NK-92 (cell line): ENCODE results near the gene EIF2B4.

ENCODE experiments used
- DNase-seq: peaks from one replicate; lab custom pipeline; 2025; ENCODE audit not compliant: unreplicated experiment; lab: John Stamatoyannopoulos, UW

Gene EIF2B4

DNA sequence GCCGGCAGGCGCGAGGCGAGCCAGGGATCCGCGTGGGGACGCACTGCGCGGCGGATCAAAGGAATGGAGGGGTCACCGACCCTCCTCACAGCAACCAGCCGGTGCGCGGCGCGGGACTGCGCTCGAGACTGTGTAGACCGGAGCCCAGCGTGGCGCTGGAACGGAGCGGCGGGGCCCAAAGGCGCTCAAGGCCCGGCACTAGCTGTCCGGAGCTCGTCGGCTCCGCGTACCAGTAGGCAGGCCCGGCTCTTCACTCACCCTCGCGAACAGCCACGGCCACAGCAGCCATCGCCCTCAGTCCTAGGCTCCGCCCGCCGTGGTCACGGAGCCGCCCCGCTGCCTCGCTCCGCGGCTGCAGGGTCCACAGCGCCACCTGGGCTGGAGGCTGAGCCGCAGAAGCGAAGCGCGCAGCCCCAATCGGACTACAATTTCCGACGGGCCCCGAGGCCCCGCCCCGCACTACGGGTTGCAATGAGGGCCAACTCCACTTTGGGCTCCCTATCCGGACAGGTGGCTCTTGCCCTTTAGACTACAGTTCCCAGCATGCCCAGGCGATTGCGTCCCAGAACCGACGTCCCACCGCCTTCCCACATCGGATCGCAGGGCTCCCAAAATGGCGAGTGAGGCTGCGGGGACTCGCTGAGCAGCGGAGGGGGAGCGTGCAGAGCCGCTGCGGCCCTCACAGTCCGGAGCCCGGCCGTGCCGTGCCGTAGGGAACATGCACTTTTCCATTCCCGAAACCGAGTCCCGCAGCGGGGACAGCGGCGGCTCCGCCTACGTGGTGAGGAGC is at the start of gene EIF2B4, which contains the start of gene SNX17:
Gene EIF2B4 (minus strand): TSS at position 313 of the 790 bp plus-strand sequence. CDS start 24 bp downstream, at position 289.
Gene SNX17 (plus strand): TSS at position 591 of the 790 bp plus-strand sequence. CDS start 128 bp downstream, at position 719.
- DNase-seq: peak; percentile 93

GRCh38 chr2:27416151-27416550 is 46.0 kb upstream of the EIF2B4 start:
- DNase-seq: no peak

DNA sequence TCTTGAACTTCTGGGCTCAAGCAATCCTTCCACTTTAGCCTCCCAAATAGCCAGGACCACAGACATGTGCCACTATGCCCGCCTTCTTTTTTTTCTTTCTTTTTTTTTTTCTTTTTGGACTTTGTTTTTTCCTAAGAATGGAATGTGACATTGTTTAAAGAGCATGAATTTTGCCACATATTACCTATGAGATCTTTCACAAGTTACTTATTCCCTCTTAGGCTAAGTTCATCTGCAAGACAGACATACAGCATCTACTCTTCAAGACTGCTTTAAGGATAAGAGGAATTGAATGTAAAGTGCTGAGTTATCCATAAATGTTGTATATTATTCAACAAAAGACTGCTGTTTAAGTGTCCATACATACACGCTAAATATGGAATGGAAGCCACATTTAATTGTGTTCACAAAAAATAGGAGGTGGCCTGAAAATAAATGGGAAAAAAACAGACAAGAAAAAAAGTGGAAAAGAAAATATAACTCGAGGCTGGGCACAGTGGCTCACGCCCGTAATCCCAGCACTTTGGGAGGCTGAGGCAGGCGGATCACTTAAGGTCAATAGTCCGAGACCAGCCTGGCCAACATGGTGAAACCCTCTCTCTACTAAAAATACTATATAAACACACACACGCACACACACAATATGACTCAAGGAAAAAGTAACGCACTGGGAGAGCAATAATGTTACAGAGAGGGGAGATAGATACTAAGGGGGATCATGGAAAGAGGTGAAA is 42.4 kb upstream of the EIF2B4 start:
- DNase-seq: no peak

GRCh38 chr2:27409321-27410073 is 39.4 kb upstream of the EIF2B4 start, which contains the start of gene PPM1G:
Gene PPM1G, minus strand, starts transcription at chr2:27409591. Its CDS starts 169 bp downstream, at chr2:27409422.
- peak; percentile 57 for DNase-seq

DNA sequence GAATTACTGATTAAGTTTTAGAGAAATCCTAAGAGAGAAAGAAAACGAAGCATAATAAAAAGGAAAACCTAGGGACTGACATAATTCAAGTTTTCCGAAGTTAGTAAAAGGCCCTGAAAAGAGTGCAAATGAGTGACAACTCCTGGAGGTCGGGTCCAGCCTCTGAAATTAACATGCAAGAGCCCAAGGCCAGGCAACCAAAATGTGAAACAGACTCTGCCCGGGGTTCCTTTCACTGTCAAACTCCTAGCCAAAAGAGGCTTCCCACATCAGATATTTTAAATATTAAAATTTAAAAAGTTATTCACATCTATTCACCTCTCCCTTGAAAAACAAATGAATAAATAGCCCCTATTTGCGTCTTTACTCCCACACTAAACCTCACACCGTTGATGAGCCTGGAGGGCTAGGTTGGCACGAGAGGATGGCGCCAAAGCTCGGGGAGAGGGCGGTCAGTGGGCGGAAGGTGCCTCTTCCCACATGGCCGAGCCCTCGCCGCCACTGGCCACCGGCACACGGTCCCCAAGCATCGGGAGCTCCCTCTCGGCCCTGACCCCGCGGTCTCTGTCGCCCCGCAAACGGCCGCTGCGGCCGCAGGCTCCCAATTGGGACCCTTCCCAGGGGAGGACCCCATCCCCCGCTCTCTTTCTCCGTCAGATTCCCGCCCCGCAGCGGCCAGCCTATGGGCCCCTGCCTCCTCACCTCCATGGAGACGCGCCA is 38.6 kb upstream of the EIF2B4 start:
- no peak for DNase-seq

GRCh38 chr2:27407798-27408491 is 37.8 kb upstream of the EIF2B4 start:
- DNase-seq: no peak

GRCh38 chr2:27400348-27401135 is 30.4 kb upstream of the EIF2B4 start:
- DNase-seq: no peak

- no peak for DNase-seq
Observed at GRCh38 chr2:27398962-27399361, 28.8 kb upstream of the EIF2B4 start.

GRCh38 chr2:27393225-27393624 is 23.1 kb upstream of the EIF2B4 start:
- DNase-seq: no peak

DNA sequence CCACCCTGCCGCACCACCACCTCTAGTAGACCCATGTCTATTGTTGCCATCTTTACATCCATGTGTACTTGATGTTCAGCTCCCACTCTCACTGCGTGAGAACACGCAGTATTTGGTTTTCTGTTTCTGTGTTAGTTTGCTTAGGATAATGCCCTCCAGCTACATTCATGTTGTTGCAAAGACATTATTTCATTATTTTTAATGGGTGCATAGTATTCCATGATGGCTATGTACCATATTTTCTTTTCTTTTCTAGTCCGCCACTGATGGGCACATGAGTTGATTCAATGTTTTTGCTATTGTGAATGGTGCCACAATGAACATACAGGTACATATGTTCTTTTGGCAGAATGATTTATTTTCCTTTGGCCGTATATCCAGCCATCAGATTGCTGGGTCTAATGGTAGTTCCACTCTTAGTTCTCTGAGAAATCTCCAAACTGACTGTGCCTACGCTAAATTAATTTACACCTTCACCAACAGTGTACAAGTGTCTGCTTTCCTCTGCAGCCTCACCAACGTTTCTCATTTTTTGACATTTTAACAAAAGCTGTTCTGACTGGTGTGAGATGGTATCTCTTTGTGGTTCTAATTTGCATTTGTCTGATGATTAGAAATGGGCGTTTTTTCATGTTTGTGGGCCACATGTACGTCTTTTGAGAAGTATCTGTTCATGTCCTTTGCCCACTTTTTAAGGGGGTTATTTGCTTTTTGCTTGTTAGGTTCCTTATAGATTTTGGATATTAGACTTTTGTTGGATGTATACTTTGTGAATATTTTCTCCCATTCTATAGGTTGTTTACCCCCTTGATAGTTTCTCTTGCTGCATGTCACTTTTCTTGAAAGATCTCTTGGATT is 20.9 kb upstream of the EIF2B4 start:
- no peak for DNase-seq

- no peak for DNase-seq
Observed at GRCh38 chr2:27381577-27382181, 11.5 kb upstream of the EIF2B4 start.

- DNase-seq: peak; percentile 20
Observed at GRCh38 chr2:27380626-27381545, 10.7 kb upstream of the EIF2B4 start, which contains the start of gene ZNF513. Gene ZNF513, minus strand, starts transcription at chr2:27380734. Its CDS starts 208 bp downstream, at chr2:27380526.

DNA sequence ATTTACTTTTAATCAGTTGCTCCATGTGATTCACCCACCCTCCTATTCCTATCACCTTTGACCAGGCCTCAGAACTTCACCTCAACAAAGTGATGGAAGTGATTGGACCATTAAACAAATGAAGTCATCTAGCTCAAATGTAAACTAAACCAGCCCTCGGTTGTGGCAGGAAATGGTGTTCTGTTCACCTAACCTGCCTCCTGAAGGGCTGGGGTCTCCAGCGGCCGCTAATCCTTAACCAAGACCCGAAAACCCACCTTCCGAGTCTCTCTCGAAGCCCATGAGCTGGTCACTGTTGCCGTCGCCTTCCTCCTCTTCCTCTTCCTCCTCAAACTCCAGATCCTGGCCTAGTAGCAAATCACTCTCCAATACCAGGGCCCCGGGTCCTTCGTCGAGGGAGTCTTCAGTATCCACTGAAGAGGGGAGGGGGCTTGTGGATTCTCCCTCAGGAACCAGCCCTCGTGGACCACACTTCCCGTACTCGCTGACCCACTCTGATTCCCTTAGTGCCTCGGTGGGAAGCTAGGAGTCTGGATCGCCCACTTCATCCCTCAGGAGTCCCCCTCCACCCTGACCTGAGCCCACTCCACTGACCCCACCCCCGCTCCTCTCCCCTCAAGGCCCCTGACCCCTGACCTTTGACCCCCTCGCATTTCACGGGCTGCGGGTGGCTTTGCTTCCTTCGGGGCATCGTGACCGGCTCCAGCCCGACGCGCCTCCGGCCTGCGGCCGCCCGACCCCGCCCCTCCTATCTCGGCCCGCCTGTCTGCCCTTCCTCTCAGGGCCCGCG is 9.9 kb upstream of the EIF2B4 start:
- DNase-seq: no peak

GRCh38 chr2:27379383-27379835 is 9.3 kb upstream of the EIF2B4 start:
- no peak for DNase-seq

GRCh38 chr2:27378809-27379290 is 8.7 kb upstream of the EIF2B4 start:
- DNase-seq: no peak
